Hepatocyte (in vitro differentiated cells): ENCODE data around the gene HADHA. TPM values are rescaled to one million over a fixed set of nuclear protein-coding genes. Genes with fewer than 3 reads are reported as not detected.

ENCODE experiments used
- DNase-seq: peaks from one replicate; pipeline ENCODE4 v3.0.0-alpha.2; 2016; ENCODE audit warnings: low spot score
- H2AFZ ChIP-seq: fragments of 200-600 bp; sonication (generic); 2 replicates; pipeline ENCODE4 v1.6.0; 2016; ENCODE audit warnings: antibody characterized with exemption, mild to moderate bottlenecking
- H3K27ac ChIP-seq: fragments of 200-600 bp; sonication (generic); 2 replicates; pipeline ENCODE4 v1.5.1; 2016; ENCODE audit warnings: mild to moderate bottlenecking
- H3K27me3 ChIP-seq: fragments of 200-600 bp; sonication (generic); 2 replicates; pipeline ENCODE4 v1.6.1; 2016
- H3K36me3 ChIP-seq: fragments of 200-600 bp; sonication (generic); replicated peaks from 2 replicates; pipeline ENCODE4 v1.5.1; 2016; ENCODE audit warnings: low read depth; ENCODE audit not compliant: insufficient read depth
- H3K4me1 ChIP-seq: fragments of 200-600 bp; sonication (generic); 2 replicates; pipeline ENCODE4 v1.5.1; 2016; ENCODE audit warnings: mild to moderate bottlenecking, moderate library complexity; ENCODE audit not compliant: insufficient read depth
- H3K4me2 ChIP-seq: fragments of 200-600 bp; sonication (generic); 2 replicates; pipeline ENCODE4 v1.6.0; 2016
- H3K4me3 ChIP-seq: fragments of 200-600 bp; sonication (generic); 2 replicates; pipeline ENCODE4 v1.5.1; 2016; ENCODE audit warnings: mild to moderate bottlenecking
- H3K79me2 ChIP-seq: fragments of 200-600 bp; sonication (generic); 2 replicates; pipeline ENCODE4 v1.6.0; 2017; ENCODE audit warnings: mild to moderate bottlenecking
- H3K9me2 ChIP-seq: fragments of 200-600 bp; sonication (generic); replicated peaks from 2 replicates; pipeline ENCODE4 v1.6.0; 2017; ENCODE audit warnings: mild to moderate bottlenecking; ENCODE audit not compliant: insufficient read depth
- H3K9me3 ChIP-seq: fragments of 200-600 bp; sonication (generic); 2 replicates; pipeline ENCODE4 v1.5.1; 2016; ENCODE audit warnings: low read depth, mild to moderate bottlenecking
- H4K20me1 ChIP-seq: fragments of 200-600 bp; sonication (generic); 2 replicates; pipeline ENCODE4 v1.6.0; 2016; ENCODE audit warnings: mild to moderate bottlenecking; ENCODE audit not compliant: insufficient read depth, poor library complexity, severe bottlenecking
- CTCF ChIP-seq: fragments of 200-600 bp; sonication (generic); IDR thresholded peaks from 2 replicates; pipeline ENCODE4 v1.5.1; 2016; ENCODE audit warnings: antibody characterized with exemption, mild to moderate bottlenecking; ENCODE audit not compliant: poor library complexity
- EZH2 ChIP-seq: fragments of 200-600 bp; sonication (generic); IDR thresholded peaks from 2 replicates; pipeline ENCODE4 v1.6.1; 2016; ENCODE audit warnings: antibody characterized with exemption, mild to moderate bottlenecking, borderline replicate concordance
- EZH2phosphoT487 ChIP-seq: fragments of 200-600 bp; sonication (generic); IDR thresholded peaks from one replicate; pipeline ENCODE4 v1.6.1; 2018; ENCODE audit warnings: antibody characterized with exemption, mild to moderate bottlenecking, low read depth, moderate library complexity; ENCODE audit not compliant: unreplicated experiment, severe bottlenecking
- WGBS: methylation state at CpG from one replicate; pipeline ENCODE4 v1.1.6; 2016; ENCODE audit warnings: low lambda C conversion rate; ENCODE audit errors: missing lambda C conversion rate; 5-methylcytosine and 5-hydroxymethylcytosine counted together
- polyA plus RNA-seq: library from polyadenylated mRNA; unstranded; fragments of >200 nt; fragmentation: Nextera tagmentation; extraction: Ambion mirVana; gene quantifications from 2 replicates; pipeline ENCODE4 v1.2.1, GENCODE V29; 2016
- total RNA-seq: library from RNA; depleted of rRNA; stranded (reverse); fragments of >200 nt; gene quantifications from 2 replicates; pipeline ENCODE4 v1.2.3, GENCODE V29; 2014

The HADHA gene
- 149 and 155 TPM in 2 replicates for total RNA-seq
- 122 and 125 TPM in 2 replicates for polyA plus RNA-seq

GRCh38 chr2:26244309-26245230 is at the start of gene HADHA, which contains the start of gene HADHB:
Gene HADHA, minus strand, starts transcription at chr2:26244632. Its CDS starts 36 bp downstream, at chr2:26244596.
Gene HADHB, plus strand, starts transcription at chr2:26244939. Its CDS starts 9,316 bp downstream, at chr2:26254255.
- WGBS, result under 1% methylated on average over 57 of the region's 63 CpGs
- Histone ChIP-seq H3K4me1 (peaks cover 16% of the 10 kb centered on the region), H3K9me2 (no peaks in the 10 kb centered on the region), H3K79me2 (peaks cover 87% of the 10 kb centered on the region), H3K9me3 (no peaks in the 10 kb centered on the region), H3K4me2 (peak within 1 kb of the TSS; percentile 77), H3K27me3 (no peaks in the 10 kb centered on the region), H2AFZ (peak within 1 kb of the TSS; percentile 73), H3K4me3 (peak within 1 kb of the TSS; percentile 79), H4K20me1 (peaks cover 18% of the 10 kb centered on the region), H3K36me3 (no peaks in the 10 kb centered on the region), H3K27ac (peak within 1 kb of the TSS; percentile 99)
- no peak for TF ChIP-seq CTCF
- TF ChIP-seq EZH2, result no peak
- TF ChIP-seq EZH2phosphoT487, result no peak
- peak; percentile 95 for DNase-seq

- Histone ChIP-seq H3K36me3 (no peaks in the 10 kb centered on the region), H3K27ac (peak overlapping the region; percentile 7), H3K4me1 (no peaks in the 10 kb centered on the region), H3K79me2 (no peaks in the 10 kb centered on the region), H3K9me3 (no peaks in the 10 kb centered on the region), H2AFZ (no peak overlapping the region), H4K20me1 (no peaks in the 10 kb centered on the region), H3K27me3 (no peaks in the 10 kb centered on the region), H3K4me3 (no peak overlapping the region), H3K4me2 (no peak overlapping the region), H3K9me2 (no peaks in the 10 kb centered on the region)
- TF ChIP-seq EZH2phosphoT487 (no peak), EZH2 (no peak), CTCF (no peak)
- peak; percentile 60 for DNase-seq
- WGBS, result 68% methylated on average over 6 of the region's 6 CpGs
These were observed 48.2 kb upstream of the HADHA start for GRCh38 chr2:26292646-26293045.

- H3K4me3 ChIP-seq, result no peak overlapping the region
- no peaks in the 10 kb centered on the region for H3K79me2 ChIP-seq
- H3K4me1 ChIP-seq, result no peaks in the 10 kb centered on the region
- H3K36me3 ChIP-seq, result no peaks in the 10 kb centered on the region
- H3K27ac ChIP-seq, result no peak overlapping the region
- 92% methylated on average over 1 of the region's 1 CpG for WGBS
- DNase-seq, result no peak
- H4K20me1 ChIP-seq, result no peaks in the 10 kb centered on the region
- H3K4me2 ChIP-seq, result no peak overlapping the region
- H3K9me2 ChIP-seq, result no peaks in the 10 kb centered on the region
- H2AFZ ChIP-seq, result no peak overlapping the region
- H3K9me3 ChIP-seq, result no peaks in the 10 kb centered on the region
- H3K27me3 ChIP-seq, result no peaks in the 10 kb centered on the region
- TF ChIP-seq EZH2phosphoT487, result no peak
- no peak for TF ChIP-seq EZH2
- no peak for TF ChIP-seq CTCF
These were observed 45.6 kb upstream of the HADHA start for GRCh38 chr2:26290001-26290400.
